GM12878 (cell line): ENCODE data around the gene SEMA4A. TPM values are rescaled to one million over a fixed set of nuclear protein-coding genes. Genes with fewer than 3 reads are reported as not detected.
"Not testable (repeated sequence)": the region's sequence is repeated elsewhere in the genome, so short reads cannot be mapped to it uniquely, and the experiment has no call there.

Source experiments
- ATAC-seq: fragments of 200-7000 bp; cut with Tn5 transposase; 3 replicates; pipeline ENCODE4 v1.9.1; 2020; ENCODE audit warnings: mild to moderate bottlenecking, moderate library complexity
- BruUV-seq: library from RNA; stranded (reverse); fragments of 400-500 nt; replicated peaks from 2 replicates; lab custom pipeline; 2021; lab: Mats Ljungman, UMichigan
- CTCF ChIA-PET: fragments of 300-600 bp; sonication (Branson Sonifier 250); formaldehyde crosslinking; extraction: SDS; loops from one replicate; lab custom pipeline; 2021; ENCODE audit warnings: inconsistent platforms; lab: Yijun Ruan, JAX
- POLR2A ChIA-PET: fragments of 350-600 bp; formaldehyde crosslinking; extraction: SDS; loops from one replicate; lab custom pipeline; 2021; ENCODE audit warnings: inconsistent platforms; lab: Charles Lee
- RAD21 ChIA-PET: fragments of 300-600 bp; sonication (Branson Sonifier 250); formaldehyde crosslinking; loops from one replicate; lab custom pipeline; 2023; ENCODE audit warnings: antibody characterized with exemption; ENCODE audit not compliant: unreplicated experiment; lab: Charles Lee
- SMC1A ChIA-PET: fragments of 300-600 bp; sonication (Branson Sonifier 250); formaldehyde crosslinking; loops from one replicate; lab custom pipeline; 2023; ENCODE audit not compliant: unreplicated experiment, uncharacterized antibody; lab: Charles Lee
- DNase-seq: peaks from one replicate; pipeline ENCODE4 v3.0.0-alpha.2; 2011; ENCODE audit warnings: low read depth, low spot score
- FAIRE-seq: peaks from 3 replicates; lab custom pipeline; 2011; peaks lifted over from hg19 to GRCh38; lab: Jason Lieb, UNC
- H2AFZ ChIP-seq: 2 replicates; pipeline ENCODE4 v1.6.0; 2011; ENCODE audit warnings: low read depth, low read length, control low read depth; ENCODE audit not compliant: control insufficient read depth
- H3K27ac ChIP-seq: 2 replicates; pipeline ENCODE4 v1.5.1; 2011; ENCODE audit warnings: control low read depth; ENCODE audit not compliant: control insufficient read depth, insufficient read depth
- H3K27me3 ChIP-seq, 2 experiments: replicated peaks in 1 of 2; 2 replicates each; pipeline versions ENCODE4 v1.6.0 to v1.6.1; 2011; ENCODE audit warnings: low read length in 1 of 2; ENCODE audit not compliant: control insufficient read depth in 2 of 2, insufficient read depth in 2 of 2
- H3K36me3 ChIP-seq, 2 experiments: 2 replicates each; pipeline ENCODE4 v1.5.1; 2011; ENCODE audit warnings: low read length in 1 of 2; ENCODE audit not compliant: control insufficient read depth in 2 of 2, insufficient read depth in 2 of 2
- H3K4me1 ChIP-seq: 2 replicates; pipeline ENCODE4 v1.6.1; 2011; ENCODE audit warnings: mild to moderate bottlenecking, low read length, moderate library complexity, mixed read lengths; ENCODE audit not compliant: control insufficient read depth, insufficient read depth
- H3K4me2 ChIP-seq: 2 replicates; pipeline ENCODE4 v1.6.0; 2011; ENCODE audit warnings: control low read depth; ENCODE audit not compliant: control insufficient read depth, insufficient read depth
- H3K4me3 ChIP-seq: fragments of 200-600 bp; sonication (generic); 2 replicates; pipeline ENCODE4 v1.5.1; 2016
- H3K79me2 ChIP-seq: 2 replicates; pipeline ENCODE4 v1.6.0; 2011; ENCODE audit warnings: low read length; ENCODE audit not compliant: control insufficient read depth, insufficient read depth
- H3K9ac ChIP-seq: 2 replicates; pipeline ENCODE4 v1.8.0; 2011; ENCODE audit warnings: low read length, control low read depth, mixed read lengths; ENCODE audit not compliant: control insufficient read depth, insufficient read depth
- H3K9me3 ChIP-seq: replicated peaks from 3 replicates; pipeline ENCODE4 v1.5.1; 2011; ENCODE audit warnings: mild to moderate bottlenecking, low read length; ENCODE audit not compliant: control insufficient read depth, insufficient read depth
- H4K20me1 ChIP-seq: 2 replicates; pipeline ENCODE4 v1.6.0; 2011; ENCODE audit not compliant: control insufficient read depth, insufficient read depth
- EZH2 ChIP-seq: IDR thresholded peaks from 2 replicates; pipeline ENCODE4 v1.6.1; 2012; ENCODE audit warnings: low read depth, mild to moderate bottlenecking, control low read depth, inconsistent platforms, low read length, borderline replicate concordance; ENCODE audit not compliant: control insufficient read depth
- HDAC6 ChIP-seq: fragments of 200-600 bp; sonication (generic); IDR thresholded peaks from one replicate; pipeline ENCODE4 v1.8.0; 2017; ENCODE audit warnings: antibody characterized with exemption; ENCODE audit not compliant: unreplicated experiment
- LARP7 ChIP-seq: fragments of 450-650 bp; IDR thresholded peaks from 2 replicates; pipeline ENCODE4 v1.6.1; 2017; ENCODE audit warnings: mild to moderate bottlenecking
- SMAD5 ChIP-seq: IDR thresholded peaks from 2 replicates; pipeline ENCODE4 v1.6.1; 2016; ENCODE audit warnings: antibody characterized with exemption, low read depth
- SMARCA5 ChIP-seq: fragments of 450-650 bp; IDR thresholded peaks from 2 replicates; pipeline ENCODE4 v1.6.1; 2017; ENCODE audit warnings: mild to moderate bottlenecking
- TARDBP ChIP-seq: IDR thresholded peaks from 2 replicates; pipeline ENCODE4 v1.6.1; 2016; ENCODE audit warnings: borderline replicate concordance
- USF1 ChIP-seq: IDR thresholded peaks from 2 replicates; pipeline ENCODE4 v1.6.1; 2011; ENCODE audit warnings: borderline replicate concordance, low read depth, mild to moderate bottlenecking, moderate library complexity, mixed read lengths, low read length; ENCODE audit not compliant: insufficient read depth; ENCODE audit errors: extremely low read length
- whole genome bisulfite sequencing: methylation state at CpG from one replicate; pipeline ENCODE4 v1.1.6; 2016; ENCODE audit warnings: low lambda C conversion rate; ENCODE audit not compliant: insufficient replicate concordance, insufficient coverage; ENCODE audit errors: missing lambda C conversion rate; 5-methylcytosine and 5-hydroxymethylcytosine counted together
- in situ Hi-C: fragments of 300-500 bp; cut with MboI; formaldehyde crosslinking; loops from 9 replicates; pipeline ENCODE4 v1.14.3; 2018; ENCODE audit warnings: mixed read lengths
- intact Hi-C: fragments of 100-400 bp; cut with micrococcal nuclease; formaldehyde crosslinking; loops from one replicate; pipeline ENCODE4 v1.14.2; 2022; ENCODE audit not compliant: unreplicated experiment
- polyA plus RNA-seq, 11 experiments: library from polyadenylated mRNA; depleted of rRNA in 4 of 11; unstranded in 6 of 11; stranded (reverse) in 5 of 11; fragments of >200 nt; fragmentation: Nextera tagmentation in 4 of 11; fragmentation: Illumina TruSeq in 1 of 11; extraction: Ambion mirVana in 4 of 11; extraction: Trizol in 1 of 11; gene quantifications; 1 replicate in 1 of 11; 2 replicates in 10 of 11; pipeline versions ENCODE4 v1.2.1 to v1.2.3, GENCODE V29; 2011 to 2016; ENCODE audit warnings: inconsistent platforms in 2 of 11, missing spikeins in 2 of 11, low read depth in 1 of 11
- total RNA-seq, 4 experiments: library from RNA; depleted of rRNA in 3 of 4; stranded (reverse); fragments of >200 nt in 3 of 4; fragmentation: Illumina TruSeq in 1 of 4; extraction: Trizol in 1 of 4; gene quantifications; 2 replicates each; pipeline versions ENCODE4 v1.2.1 to v1.2.3, GENCODE V29; 2013 to 2021

Gene SEMA4A
- total and polyA plus RNA-seq, 10 of the 15 experiments (the other 5 are each of a cell fraction or from before 2014, with no cell fraction given), result 2.6 to 64.2 (median 32.8) TPM

- no peak for TF ChIP-seq TARDBP
- no peak for TF ChIP-seq HDAC6
- no peak for TF ChIP-seq SMARCA5
- no peak for TF ChIP-seq EZH2
- no peak for TF ChIP-seq LARP7
- no peak for TF ChIP-seq USF1
- no peak for TF ChIP-seq SMAD5
- WGBS, result 58% methylated on average over 16 of the region's 16 CpGs
- Histone ChIP-seq H3K9me3 (no peaks in the 10 kb centered on the region), H3K27ac (peak overlapping the region; percentile 99), H4K20me1 (no peaks in the 10 kb centered on the region), H3K4me1 (peaks cover 15% of the 10 kb centered on the region), H3K79me2 (peaks cover 25% of the 10 kb centered on the region), H3K9ac (peak overlapping the region; percentile 99; the same call in 1 of the 2 replicates), H3K27me3 (no peaks in the 10 kb centered on the region), H2AFZ (no peak overlapping the region), H3K4me3 (peak overlapping the region; percentile 96; the same call in 1 of the 2 replicates), H3K36me3 (peaks cover 3 to 10% of the 10 kb centered on the region in 2 experiments; a peak in 3 of 4 replicates), H3K4me2 (peak overlapping the region; percentile 90)
- ChIA-PET SMC1A (interaction anchor here (1.2 to 4.7 kb wide), 10 partner anchors 10 to 88 kb away, joined by 3 to 50 read pairs (median 6); partner anchors contain the start of gene SMG5), CTCF (interaction anchor here (1.6 to 3.3 kb wide), 5 partner anchors 10 to 118 kb away, joined by 6 to 45 read pairs (median 21); no protein-coding TSS in a partner anchor), POLR2A (interaction anchor here (1.9 to 8.2 kb wide), 6 partner anchors 11 to 68 kb away, joined by 12 to 139 read pairs (median 18); partner anchors contain the start of genes SEMA4A, SLC25A44 and SMG5), RAD21 (interaction anchor here (0.5 to 6.0 kb wide), 4 partner anchors 11 to 51 kb away, joined by 3 to 65 read pairs (median 8); partner anchors contain the start of gene SLC25A44)
- ATAC-seq (no peak), FAIRE-seq (no peak), DNase-seq (no peak)
- in situ Hi-C loops, result no loop called here
- intact Hi-C loops, result no loop called here
- no TSS peak for BruUV-seq
Observed at GRCh38 chr1:156214024-156214748, 60.8 kb downstream of the SEMA4A start.

- H3K27ac ChIP-seq, H3K36me3 ChIP-seq, H3K4me2 ChIP-seq, SMC1A ChIA-PET, H3K27me3 ChIP-seq, H3K9me3 ChIP-seq, H3K4me3 ChIP-seq, H3K9ac ChIP-seq, BruUV-seq, H4K20me1 ChIP-seq, DNase-seq, CTCF ChIA-PET, in situ Hi-C loops, RAD21 ChIA-PET, ATAC-seq, H2AFZ ChIP-seq, intact Hi-C loops: not testable (repeated sequence)
- Histone ChIP-seq H3K4me1 (peaks cover 24% of the 10 kb centered on the region), H3K79me2 (peaks cover 30% of the 10 kb centered on the region)
- POLR2A ChIA-PET, result interaction anchor here (0.5 kb wide), 1 partner anchor 47 kb away, joined by 4 read pairs; no protein-coding TSS in a partner anchor
- peak; percentile 100 for FAIRE-seq
- 81% methylated on average over 46 of the region's 55 CpGs for WGBS
Observed at GRCh38 chr1:156216361-156217086, 63.1 kb downstream of the SEMA4A start.
